Activated naive CD4-positive, alpha-beta T cell treated with anti-CD3 and anti-CD28 coated beads for 36 hours (primary cell): ENCODE results near the gene ZSWIM3. TPM values are rescaled to one million over a fixed set of nuclear protein-coding genes. Genes with fewer than 3 reads are reported as not detected.
"Not testable (repeated sequence)": the region's sequence is repeated elsewhere in the genome, so short reads cannot be mapped to it uniquely, and the experiment has no call there.

ENCODE experiments used
- CTCF ChIA-PET: fragments of 350-600 bp; sonication (Branson Sonifier 250); formaldehyde crosslinking; loops from one replicate; lab custom pipeline; 2021; ENCODE audit warnings: antibody characterized with exemption; lab: Charles Lee
- DNase-seq: peaks from one replicate; pipeline ENCODE4 v3.0.0-alpha.2; 2020
- H3K27ac Mint-ChIP-seq: one replicate; pipeline ENCODE4 v1.8.0; 2021; ENCODE audit warnings: mild to moderate bottlenecking, mixed read lengths
- H3K27me3 Mint-ChIP-seq: one replicate; pipeline ENCODE4 v1.8.0; 2021; ENCODE audit warnings: low read depth, mixed read lengths
- H3K36me3 Mint-ChIP-seq: one replicate; pipeline ENCODE4 v1.8.0; 2021; ENCODE audit warnings: low read depth, mixed read lengths
- H3K4me1 Mint-ChIP-seq: one replicate; pipeline ENCODE4 v1.8.0; 2021; ENCODE audit warnings: low read depth, mixed read lengths
- H3K4me3 Mint-ChIP-seq: one replicate; pipeline ENCODE4 v1.8.0; 2021; ENCODE audit warnings: mild to moderate bottlenecking, moderate library complexity, mixed read lengths
- H3K9me3 Mint-ChIP-seq: one replicate; pipeline ENCODE4 v1.8.0; 2021; ENCODE audit warnings: mixed read lengths
- intact Hi-C: fragments of 100-400 bp; cut with micrococcal nuclease; formaldehyde crosslinking; loops from one replicate; pipeline ENCODE4 v1.15.1; 2023
- total RNA-seq, 2 experiments: library from RNA; stranded (reverse); gene quantifications; one replicate each; pipeline ENCODE4 v1.2.3, GENCODE V29; 2021

Gene ZSWIM3
- total RNA-seq, 2 experiments from 2014 or later, result 3.3 to 3.7 TPM

GRCh38 chr20:45866454-45866853 lies 9.0 kb downstream of the ZSWIM3 start:
- Mint-ChIP-seq H3K4me3 (no peak overlapping the region), H3K4me1 (no peaks in the 10 kb centered on the region), H3K27me3 (no peaks in the 10 kb centered on the region), H3K27ac (no peak overlapping the region), H3K9me3 (no peaks in the 10 kb centered on the region), H3K36me3 (no peaks in the 10 kb centered on the region)
- CTCF ChIA-PET, result interaction anchor here (0.7 to 1.2 kb wide), 2 partner anchors 12 to 42 kb away, joined by 3 to 4 read pairs; no protein-coding TSS in a partner anchor
- intact Hi-C loops, result no loop called here
- no peak for DNase-seq

GRCh38 chr20:45867136-45867818 lies 9.9 kb downstream of the ZSWIM3 start:
- H3K36me3 Mint-ChIP-seq, result no peaks in the 10 kb centered on the region
- no peaks in the 10 kb centered on the region for H3K4me1 Mint-ChIP-seq
- DNase-seq, result no peak
- no peaks in the 10 kb centered on the region for H3K27me3 Mint-ChIP-seq
- no peak overlapping the region for H3K4me3 Mint-ChIP-seq
- CTCF ChIA-PET, result interaction anchor here (0.7 to 1.2 kb wide), 2 partner anchors 11 to 42 kb away, joined by 3 to 4 read pairs; no protein-coding TSS in a partner anchor
- H3K27ac Mint-ChIP-seq, result no peak overlapping the region
- intact Hi-C loops, result no loop called here
- H3K9me3 Mint-ChIP-seq, result no peaks in the 10 kb centered on the region

- Mint-ChIP-seq H3K36me3 (no peaks in the 10 kb centered on the region), H3K27ac (no peak overlapping the region), H3K9me3 (no peaks in the 10 kb centered on the region), H3K4me3 (no peak overlapping the region), H3K4me1 (no peaks in the 10 kb centered on the region), H3K27me3 (no peaks in the 10 kb centered on the region)
- no peak for DNase-seq
- CTCF ChIA-PET, result no interaction called here
- intact Hi-C loops, result no loop called here
Measured at GRCh38 chr20:45867819-45868176, 10.4 kb downstream of the ZSWIM3 start.

- no peaks in the 10 kb centered on the region for H3K9me3 Mint-ChIP-seq
- no peaks in the 10 kb centered on the region for H3K27me3 Mint-ChIP-seq
Measured at GRCh38 chr20:45872626-45873025, 15.2 kb downstream of the ZSWIM3 start.

GRCh38 chr20:45873409-45874103 lies 16.1 kb downstream of the ZSWIM3 start:
- Mint-ChIP-seq H3K4me1 (no peaks in the 10 kb centered on the region), H3K27me3 (no peaks in the 10 kb centered on the region), H3K9me3 (no peaks in the 10 kb centered on the region), H3K4me3 (no peak overlapping the region), H3K27ac (no peak overlapping the region), H3K36me3 (peaks cover 2% of the 10 kb centered on the region)
- intact Hi-C loops, result no loop called here
- CTCF ChIA-PET, result no interaction called here
- no peak for DNase-seq

More at GRCh38 chr20:45872626-45873025, 15.2 kb downstream of the ZSWIM3 start:
- peaks cover 2% of the 10 kb centered on the region for H3K36me3 Mint-ChIP-seq
- H3K4me3 Mint-ChIP-seq, result no peak overlapping the region
- CTCF ChIA-PET, result no interaction called here
- DNase-seq, result no peak
- H3K27ac Mint-ChIP-seq, result no peak overlapping the region
- intact Hi-C loops, result no loop called here
- no peaks in the 10 kb centered on the region for H3K4me1 Mint-ChIP-seq

- H3K9me3 Mint-ChIP-seq, DNase-seq, H3K36me3 Mint-ChIP-seq, H3K27ac Mint-ChIP-seq, H3K4me3 Mint-ChIP-seq, intact Hi-C loops, H3K27me3 Mint-ChIP-seq, H3K4me1 Mint-ChIP-seq, CTCF ChIA-PET: not testable (repeated sequence)
Measured at GRCh38 chr20:45874104-45874481, 16.7 kb downstream of the ZSWIM3 start.

- Mint-ChIP-seq H3K27ac (no peak overlapping the region), H3K4me3 (no peak overlapping the region), H3K27me3 (no peaks in the 10 kb centered on the region), H3K4me1 (no peaks in the 10 kb centered on the region), H3K9me3 (no peaks in the 10 kb centered on the region), H3K36me3 (peaks cover 2% of the 10 kb centered on the region)
- CTCF ChIA-PET, result no interaction called here
- intact Hi-C loops, result no loop called here
- no peak for DNase-seq
Measured at GRCh38 chr20:45874576-45874975, 17.2 kb downstream of the ZSWIM3 start.

GRCh38 chr20:45878076-45878761 lies 20.8 kb downstream of the ZSWIM3 start:
- CTCF ChIA-PET, result interaction anchor here (0.7 to 1.0 kb wide), 2 partner anchors 11 to 12 kb away, joined by 3 to 4 read pairs; no protein-coding TSS in a partner anchor
- peaks cover 22% of the 10 kb centered on the region for H3K4me1 Mint-ChIP-seq
- intact Hi-C loops, result no loop called here

GRCh38 chr20:45880988-45881788 lies 23.8 kb downstream of the ZSWIM3 start, which contains the start of gene ZSWIM1:
ZSWIM1 (plus strand) TSS chr20:45881227; CDS start chr20:45882593, 1,366 bp downstream.
- Mint-ChIP-seq H3K27me3 (no peaks in the 10 kb centered on the region), H3K36me3 (peaks cover 14% of the 10 kb centered on the region), H3K4me3 (peak within 1 kb of the TSS; percentile 94), H3K27ac (peak within 1 kb of the TSS; percentile 93), H3K9me3 (no peaks in the 10 kb centered on the region), H3K4me1 (peaks cover 48% of the 10 kb centered on the region)
- DNase-seq, result peak; percentile 100
- intact Hi-C loops, result loop anchor here (1.0 to 2.0 kb wide), 6 partner anchors 10 to 90 kb away; partner anchors contain the start of genes ACOT8, CTSA, NEURL2 and UBE2C
- CTCF ChIA-PET, result interaction anchor here (0.6 to 1.3 kb wide), 6 partner anchors 8 to 89 kb away, joined by 3 to 5 read pairs (median 4); partner anchors contain the start of gene CTSA

More at GRCh38 chr20:45878076-45878761, 20.8 kb downstream of the ZSWIM3 start:
- Mint-ChIP-seq H3K27ac (no peak overlapping the region), H3K36me3 (peaks cover 7% of the 10 kb centered on the region), H3K27me3 (no peaks in the 10 kb centered on the region), H3K4me3 (no peak overlapping the region), H3K9me3 (no peaks in the 10 kb centered on the region)
- no peak for DNase-seq

- Mint-ChIP-seq H3K9me3 (no peaks in the 10 kb centered on the region), H3K4me1 (peaks cover 49% of the 10 kb centered on the region), H3K36me3 (peaks cover 12% of the 10 kb centered on the region), H3K27me3 (no peaks in the 10 kb centered on the region), H3K27ac (peak overlapping the region; percentile 61), H3K4me3 (peak overlapping the region; percentile 57)
- no peak for DNase-seq
- CTCF ChIA-PET, result interaction anchor here (0.6 to 1.9 kb wide), 2 partner anchors 21 to 84 kb away, joined by 3 to 4 read pairs; no protein-coding TSS in a partner anchor
- intact Hi-C loops, result no loop called here
Measured at GRCh38 chr20:45882469-45883099, 25.2 kb downstream of the ZSWIM3 start.

GRCh38 chr20:45883100-45883469 lies 25.7 kb downstream of the ZSWIM3 start:
- H3K4me1 Mint-ChIP-seq, result peaks cover 49% of the 10 kb centered on the region
- peak overlapping the region; percentile 61 for H3K27ac Mint-ChIP-seq
- H3K4me3 Mint-ChIP-seq, result no peak overlapping the region
- H3K27me3 Mint-ChIP-seq, result no peaks in the 10 kb centered on the region
- no peak for DNase-seq
- no peaks in the 10 kb centered on the region for H3K9me3 Mint-ChIP-seq
- peaks cover 12% of the 10 kb centered on the region for H3K36me3 Mint-ChIP-seq
- CTCF ChIA-PET, result interaction anchor here (0.9 to 1.9 kb wide), 2 partner anchors 14 to 85 kb away, joined by 3 to 4 read pairs; no protein-coding TSS in a partner anchor
- intact Hi-C loops, result no loop called here
